8988T (cell line): ENCODE results near the gene TNS4.

Source experiments
- DNase-seq: peaks from one replicate; pipeline ENCODE4 v3.0.0; 2011

TNS4 gene

GRCh38 chr17:40432864-40433528, 68.4 kb downstream of the TNS4 start:
- no peak for DNase-seq

GRCh38 chr17:40431231-40431602, 70.2 kb downstream of the TNS4 start:
- no peak for DNase-seq

- DNase-seq, result no peak
Measured at GRCh38 chr17:40430272-40431230, 70.9 kb downstream of the TNS4 start.

DNA sequence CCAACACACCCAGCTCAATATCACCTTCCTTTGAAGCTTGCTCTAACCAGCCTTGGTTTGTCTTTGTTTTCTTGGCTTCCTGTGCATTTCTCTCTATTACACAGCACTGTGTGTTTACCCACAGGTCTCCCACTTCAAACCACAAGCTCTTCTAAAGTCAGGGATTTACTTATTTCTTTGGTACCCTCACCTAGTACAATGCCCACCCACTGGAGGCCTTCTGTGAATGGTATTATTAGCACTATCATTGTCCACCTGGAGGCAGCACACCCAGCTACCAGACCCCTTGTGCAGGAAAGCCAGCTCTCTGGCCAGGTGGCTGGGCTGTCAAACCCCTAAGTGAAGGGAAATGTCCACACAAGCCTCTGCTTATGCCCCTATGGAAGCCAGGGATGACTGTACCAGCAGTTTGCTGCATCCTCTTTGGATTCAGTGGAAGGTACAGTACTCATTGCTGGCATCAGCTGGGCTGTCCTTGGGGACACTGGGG, 74.4 kb downstream of the TNS4 start:
- no peak for DNase-seq
